ENCODE data around the gene SMIM30. TPM values are rescaled to one million over a fixed set of nuclear protein-coding genes. Genes with fewer than 3 reads are reported as not detected.

SMIM30 gene, protein sequence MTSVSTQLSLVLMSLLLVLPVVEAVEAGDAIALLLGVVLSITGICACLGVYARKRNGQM
- 59.3 and 60.1 TPM in 2 replicates for total RNA-seq

DNA sequence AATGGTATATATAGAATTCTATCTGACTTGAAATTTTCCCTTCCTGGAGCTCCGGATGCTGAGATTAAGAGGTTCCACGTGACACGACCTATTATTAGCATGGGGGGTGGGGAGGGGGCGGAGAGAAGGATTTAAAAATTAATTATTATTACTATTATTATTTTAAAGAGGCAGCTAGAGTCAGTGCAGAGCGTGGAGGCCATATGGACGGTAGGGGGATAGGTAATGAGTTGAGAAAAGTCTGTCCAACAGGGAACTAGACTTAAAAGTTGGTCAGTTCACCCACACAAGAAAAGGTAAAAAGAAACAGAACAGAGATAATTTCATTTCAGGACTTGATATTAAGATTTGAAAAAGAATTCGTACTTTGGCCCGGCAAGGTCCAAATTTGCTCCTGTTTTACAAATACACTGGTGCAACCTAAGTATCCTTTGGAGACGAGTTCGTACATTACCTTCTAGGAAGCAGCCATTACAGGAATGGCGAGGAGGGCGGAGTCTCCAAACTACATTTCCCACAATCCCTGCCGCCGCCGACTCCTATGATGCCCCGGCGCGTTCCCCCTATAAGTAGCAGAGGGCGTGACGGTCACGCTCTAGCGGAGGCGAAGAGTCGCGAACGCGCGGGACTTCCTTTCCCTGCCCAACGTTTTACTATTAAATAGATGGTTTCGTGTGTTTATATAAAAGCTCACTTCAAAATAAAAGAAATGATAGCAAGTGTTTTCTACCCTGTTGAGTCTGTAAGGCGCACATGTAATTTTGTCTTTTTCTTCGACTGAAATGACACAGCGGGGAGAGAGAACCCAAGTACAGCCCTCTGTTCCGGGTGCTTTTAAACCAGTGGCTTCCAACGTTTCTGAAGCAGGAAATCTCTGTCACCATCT is at the start of gene SMIM30:
TSS of gene SMIM30 (minus strand) at position 481 of the 886 bp plus-strand sequence. CDS start 976 bp downstream, outside the sequence.

DNA sequence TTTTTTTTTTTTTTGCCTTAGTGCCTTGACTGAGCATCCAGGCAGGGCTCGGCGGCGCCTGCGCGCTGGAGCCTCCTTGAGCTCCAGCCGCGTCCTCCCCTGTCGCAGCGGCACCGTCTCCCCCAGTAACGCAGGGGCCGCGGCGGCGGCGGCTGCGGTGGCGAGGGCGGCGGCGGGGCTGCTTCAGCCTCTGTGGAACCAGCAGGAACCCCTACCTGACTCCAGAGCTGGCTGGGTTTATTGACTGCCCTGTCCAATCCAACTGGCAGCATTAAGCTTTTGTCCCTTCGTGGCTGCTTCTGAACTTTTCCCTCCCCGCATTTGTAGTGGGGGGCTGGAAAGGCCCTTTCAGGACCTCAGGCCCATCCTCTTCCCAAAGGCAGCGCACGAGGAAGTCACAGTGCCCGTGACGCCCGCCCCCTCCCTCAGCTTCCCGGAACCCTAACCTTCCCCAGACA is 31.9 kb downstream of the SMIM30 start, which contains the start of gene GPR85:
TSS of gene GPR85 (minus strand) at position 397 of the 458 bp plus-strand sequence. CDS start 2,106 bp downstream, outside the sequence.

Other genes with a start within 250 kb of the SMIM30 start
- 0.11 and 0.17 TPM in 2 replicates for gene GPR85, start 31.7 kb downstream of the SMIM30 start, total RNA-seq